Mammary epithelial cell (primary cell): Measurements from ENCODE around the gene PLA2G2D.

Experiments
- CTCF ChIP-seq, 2 donors: IDR thresholded peaks in 1 of 2; conservative IDR thresholded peaks in 1 of 2; 2 replicates each; pipeline ENCODE4 v1.5.1; 2011 to 2012; ENCODE audit warnings: inconsistent platforms in 2 of 2, low read length in 2 of 2, mild to moderate bottlenecking in 2 of 2, control low read depth in 1 of 2, low read depth in 1 of 2; ENCODE audit not compliant: insufficient read depth in 1 of 2; ENCODE audit errors: extremely low read depth in 1 of 2
- EZH2 ChIP-seq: IDR thresholded peaks from 2 replicates; pipeline ENCODE4 v1.6.1; 2012; ENCODE audit warnings: low read length, inconsistent platforms, borderline replicate concordance

DNA sequence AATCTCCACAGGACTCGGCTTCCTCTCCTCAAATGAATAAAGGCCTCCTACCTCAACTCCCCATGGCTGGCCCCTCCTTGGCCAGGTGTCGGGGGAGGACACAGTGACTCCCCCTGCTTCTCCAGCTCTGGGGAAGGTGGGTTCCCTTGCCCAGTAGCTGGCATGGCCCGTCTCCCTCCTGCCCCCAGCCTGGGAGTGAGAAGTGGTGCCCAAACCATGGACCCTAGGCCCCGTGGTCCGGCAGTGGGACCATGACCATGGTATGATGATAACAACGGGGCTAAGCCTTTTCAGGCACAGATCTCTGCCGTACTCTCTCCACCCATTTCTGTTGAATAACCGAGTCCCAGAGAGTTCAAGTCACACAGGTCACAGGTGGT is 31.0 kb upstream of the PLA2G2D start:
- TF ChIP-seq CTCF (conservative IDR thresholded peaks at IDR 0.05 in 1 of 2, IDR thresholded peaks at IDR 0.05 in 1 of 2; ENCODE audit: extremely low read depth in 1 of 2, insufficient read depth in 1 of 2, low read depth in 1 of 2, low read length in 2 of 2) (no peak), EZH2 (no peak)
